ENCODE results near the gene NME1.
"Not testable (repeated sequence)": the region's sequence is repeated elsewhere in the genome, so short reads cannot be mapped to it uniquely, and the experiment has no call there.

The NME1 gene

DNA sequence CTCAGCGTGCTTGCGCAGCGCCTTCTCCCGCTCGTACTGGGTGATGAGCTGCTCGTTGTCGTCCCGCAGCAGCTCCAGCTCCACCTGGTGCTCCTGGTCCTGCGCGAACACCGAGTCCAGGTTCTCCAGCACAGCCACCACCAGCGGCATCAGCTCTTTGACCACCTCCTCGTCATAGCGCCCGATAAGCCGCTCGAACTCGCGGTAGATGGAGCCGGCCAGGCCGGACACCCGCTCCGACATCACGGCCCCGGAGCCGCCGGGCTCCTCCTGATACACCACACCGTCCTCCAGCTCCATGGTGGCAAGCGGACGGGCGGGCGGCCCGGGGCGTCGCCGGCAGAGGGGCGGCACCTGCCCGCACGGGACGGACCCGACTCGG lies 33.0 kb upstream of the NME1 start:
- H3K4me3 ChIP-seq (ENCODE audit: control insufficient read depth, low read depth, low read length) = peak overlapping the region; percentile 96
- TF ChIP-seq CTCF (IDR thresholded peaks at IDR 0.05; ENCODE audit: control insufficient read depth, insufficient read depth, low read depth, low read length, missing control alignments) = no peak
- no peak for DNase-seq (ENCODE audit: low read depth)

DNA sequence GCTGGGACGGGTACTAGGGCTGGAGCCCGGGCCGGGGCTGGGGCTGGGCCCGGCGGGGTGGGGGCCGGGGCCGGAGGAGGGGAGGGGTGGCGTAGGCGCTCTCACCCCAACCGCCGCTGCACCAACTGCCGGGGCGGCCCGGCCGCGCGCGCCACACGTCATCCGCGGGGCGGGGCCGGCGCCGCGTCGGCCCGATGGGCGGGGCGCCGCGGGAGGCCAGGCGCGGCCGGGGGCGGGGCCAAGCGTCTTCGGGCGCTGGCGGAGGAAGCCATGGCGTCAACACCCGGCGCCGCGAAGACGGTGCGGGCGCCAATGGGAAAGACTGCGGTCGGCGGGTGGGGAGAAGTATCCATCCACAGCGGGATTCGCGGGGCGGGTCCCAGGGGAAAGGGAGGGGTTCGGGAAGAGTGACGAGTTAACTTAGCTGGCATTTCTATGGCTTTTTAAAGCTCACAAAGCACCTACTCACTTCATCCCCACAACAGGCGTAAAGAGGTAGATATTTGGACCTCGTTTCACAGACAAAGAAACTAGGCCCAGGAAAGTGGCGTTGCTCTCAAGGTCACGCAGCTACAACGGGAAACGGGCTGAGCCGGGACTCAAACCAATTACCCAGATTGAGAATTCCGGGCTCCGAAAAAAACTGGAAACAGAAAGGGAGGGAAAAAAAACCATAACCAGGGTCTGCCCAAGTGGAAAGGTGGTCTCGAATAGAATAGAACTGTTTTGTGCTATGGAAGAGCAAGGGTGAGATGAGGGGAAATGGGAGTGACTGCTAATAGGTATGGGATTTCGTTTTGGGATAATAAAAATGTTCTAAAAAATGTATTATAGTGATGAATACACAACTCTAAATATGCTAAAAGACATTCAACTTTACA lies 32.4 kb upstream of the NME1 start, which contains the start of gene SPAG9:
TSS of gene SPAG9 (minus strand) at position 130 of the 881 bp plus-strand sequence. CDS start 212 bp downstream, outside the sequence.
- peak within 1 kb of the TSS; percentile 96 for H3K4me3 ChIP-seq (ENCODE audit: control insufficient read depth, low read depth, low read length)
- TF ChIP-seq CTCF (IDR thresholded peaks at IDR 0.05; ENCODE audit: control insufficient read depth, insufficient read depth, low read depth, low read length, missing control alignments) = no peak
- peak; percentile 78 for DNase-seq (ENCODE audit: low read depth)

GRCh38 chr17:51121620-51122472 lies 31.5 kb upstream of the NME1 start:
- no peak for TF ChIP-seq CTCF (IDR thresholded peaks at IDR 0.05; ENCODE audit: control insufficient read depth, insufficient read depth, low read depth, low read length, missing control alignments)
- DNase-seq (ENCODE audit: low read depth) = peak; percentile 84
- H3K4me3 ChIP-seq (ENCODE audit: control insufficient read depth, low read depth, low read length) = peak overlapping the region; percentile 57

DNA sequence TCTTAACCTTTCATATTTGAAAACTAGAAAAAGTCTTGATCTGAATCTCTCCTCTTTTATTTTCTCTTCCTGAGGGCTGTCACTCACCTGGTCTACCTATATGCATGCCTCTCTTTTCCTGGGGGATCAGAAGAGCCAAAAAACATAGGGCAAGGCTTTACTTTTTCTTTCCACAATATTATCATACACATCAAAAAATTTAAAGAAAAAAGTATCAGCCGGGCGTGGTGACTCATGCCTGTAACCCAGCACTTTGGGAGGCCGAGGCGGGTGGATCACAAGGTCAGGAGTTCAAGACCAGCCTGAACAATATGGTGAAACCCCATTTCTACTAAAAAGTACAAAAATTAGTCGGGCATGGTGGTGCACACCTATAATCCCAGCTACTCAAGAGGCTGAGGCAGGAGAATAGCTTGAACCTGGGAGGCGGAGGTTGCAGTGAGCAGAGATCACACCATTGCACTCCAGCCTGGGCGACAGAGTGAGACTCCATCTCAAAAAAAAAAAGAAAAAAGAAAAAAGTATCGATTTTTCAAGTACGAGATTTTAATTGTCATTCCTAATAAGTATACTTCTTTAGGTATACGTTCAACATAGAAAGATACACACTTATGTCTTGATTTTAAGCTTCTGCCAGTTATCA lies 30.8 kb upstream of the NME1 start:
- H3K4me3 ChIP-seq (ENCODE audit: control insufficient read depth, low read depth, low read length) = not testable (repeated sequence)

DNA sequence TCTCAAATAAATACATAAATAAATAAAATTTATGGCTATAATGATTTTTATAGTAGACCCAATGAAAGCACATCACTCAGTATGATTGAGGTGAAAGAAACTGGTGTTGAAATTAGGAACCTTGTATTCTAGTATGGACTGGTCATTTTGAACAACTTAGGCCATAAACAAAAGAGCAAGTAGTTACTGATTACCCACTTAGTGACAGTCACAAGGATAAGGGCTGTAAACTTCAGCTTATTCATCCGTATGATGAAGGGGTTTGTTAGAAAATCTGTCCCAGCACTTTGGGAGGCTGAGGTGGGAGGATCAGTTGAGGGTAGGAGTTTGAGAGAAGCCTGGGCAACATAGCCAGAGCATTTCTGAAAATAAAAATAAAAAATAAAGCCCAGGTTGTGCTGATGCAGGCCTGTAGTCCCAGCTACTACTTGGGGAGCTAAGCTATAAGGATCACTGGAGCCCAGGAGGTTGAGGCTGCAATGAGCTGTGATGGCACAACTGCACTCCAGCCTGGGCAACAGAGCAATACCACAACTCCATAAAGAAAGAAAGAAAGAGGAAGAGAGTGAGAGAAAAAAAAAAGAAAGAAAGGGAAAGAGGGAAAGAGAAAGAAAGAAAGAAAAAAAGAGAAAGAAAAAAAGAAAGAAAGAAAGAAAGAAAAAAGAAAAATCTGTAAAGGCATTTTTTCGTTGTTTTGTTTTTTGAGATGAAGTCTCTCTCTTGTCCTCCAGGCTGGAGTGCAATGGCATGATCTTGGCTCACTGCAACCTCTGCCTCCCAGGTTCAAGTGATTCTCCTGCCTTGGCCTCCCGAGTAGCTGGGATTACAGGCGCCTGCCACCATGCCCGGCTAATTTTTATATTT lies 28.5 kb upstream of the NME1 start:
- no peak overlapping the region for H3K4me3 ChIP-seq (ENCODE audit: control insufficient read depth, low read depth, low read length)
- TF ChIP-seq CTCF (IDR thresholded peaks at IDR 0.05; ENCODE audit: control insufficient read depth, insufficient read depth, low read depth, low read length, missing control alignments) = no peak
- no peak for DNase-seq (ENCODE audit: low read depth)

More for the DNA sequence above, 30.8 kb upstream of the NME1 start:
- not testable (repeated sequence) for DNase-seq (ENCODE audit: low read depth)

DNA sequence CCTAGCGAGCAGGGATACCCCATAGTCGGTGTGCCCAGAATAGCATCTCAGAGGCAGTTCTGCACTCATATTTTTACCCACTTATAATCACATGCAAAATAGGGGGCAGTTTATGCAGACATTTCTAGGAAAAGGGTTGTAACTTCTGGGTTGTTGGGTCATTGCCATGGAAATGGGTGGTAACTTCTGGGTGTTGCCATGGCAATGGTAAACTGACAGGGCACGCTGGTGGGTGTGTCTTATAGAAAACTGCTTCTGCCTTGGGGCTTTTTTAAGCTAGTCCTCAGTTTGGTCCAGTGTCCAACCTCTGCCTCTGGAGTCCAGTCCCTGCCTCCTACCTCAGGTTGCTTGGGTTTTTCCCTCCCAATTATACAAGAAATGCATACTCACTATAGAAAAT lies 25.3 kb upstream of the NME1 start:
- DNase-seq (ENCODE audit: low read depth) = no peak
- H3K4me3 ChIP-seq (ENCODE audit: control insufficient read depth, low read depth, low read length) = no peak overlapping the region
- TF ChIP-seq CTCF (IDR thresholded peaks at IDR 0.05; ENCODE audit: control insufficient read depth, insufficient read depth, low read depth, low read length, missing control alignments) = no peak
